Stomach smooth muscle (tissue), 2 donors: Measurements from ENCODE around the gene PTPRJ.

ENCODE experiments used
- H3K27ac ChIP-seq: one replicate; pipeline ENCODE4 v1.7.0; 2013; ENCODE audit warnings: mild to moderate bottlenecking, low read length, inconsistent platforms
- H3K27me3 ChIP-seq, 2 donors: one replicate each; pipeline ENCODE4 v1.7.0; 2013; ENCODE audit warnings: low read length in 2 of 2; ENCODE audit not compliant: insufficient read depth in 2 of 2, control insufficient read depth in 1 of 2
- H3K36me3 ChIP-seq, 2 donors: one replicate each; pipeline ENCODE4 v1.7.0; 2013; ENCODE audit warnings: low read length in 2 of 2; ENCODE audit not compliant: control insufficient read depth in 2 of 2, insufficient read depth in 2 of 2
- H3K4me1 ChIP-seq: one replicate; pipeline ENCODE4 v1.7.0; 2013; ENCODE audit warnings: low read length; ENCODE audit not compliant: control insufficient read depth, insufficient read depth
- H3K4me3 ChIP-seq, 2 donors: one replicate each; pipeline ENCODE4 v1.7.0; 2013; ENCODE audit warnings: low read length in 2 of 2
- H3K9ac ChIP-seq, 2 donors: one replicate each; pipeline ENCODE4 v1.7.0; 2013; ENCODE audit warnings: low read length in 2 of 2, mild to moderate bottlenecking in 1 of 2
- H3K9me3 ChIP-seq, 2 donors: one replicate each; pipeline ENCODE4 v1.7.0; 2013; ENCODE audit warnings: low read length in 2 of 2; ENCODE audit not compliant: control insufficient read depth in 2 of 2
- donor health status: healthy.
- donor health status: Pancreatic carcinoma.

Gene PTPRJ

DNA sequence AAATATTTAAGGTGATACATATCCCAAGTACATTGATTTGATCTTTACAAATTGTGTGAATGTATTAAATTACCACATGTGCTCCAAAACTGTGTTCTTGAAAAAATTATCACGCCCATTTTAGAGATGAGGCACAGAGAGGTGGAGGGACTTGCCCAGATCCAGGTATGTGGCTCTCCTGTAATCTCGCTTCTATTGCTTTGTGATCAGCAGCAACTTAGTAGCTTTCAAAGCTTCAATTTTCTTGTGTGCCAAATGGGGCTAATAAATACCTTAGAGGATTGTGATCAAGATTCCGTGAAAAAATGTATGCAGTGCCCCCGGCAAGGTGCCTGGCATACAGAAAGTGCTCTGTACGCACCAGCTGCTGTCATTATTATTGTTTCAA lies 18.0 kb downstream of the PTPRJ start:
- Histone ChIP-seq H3K9me3 (no peaks in the 10 kb centered on the region), H3K4me1 (no peaks in the 10 kb centered on the region), H3K36me3 (no peaks in the 10 kb centered on the region), H3K4me3 (no peak overlapping the region), H3K27me3 (no peaks in the 10 kb centered on the region), H3K27ac (no peak overlapping the region), H3K9ac (no peak overlapping the region)

DNA sequence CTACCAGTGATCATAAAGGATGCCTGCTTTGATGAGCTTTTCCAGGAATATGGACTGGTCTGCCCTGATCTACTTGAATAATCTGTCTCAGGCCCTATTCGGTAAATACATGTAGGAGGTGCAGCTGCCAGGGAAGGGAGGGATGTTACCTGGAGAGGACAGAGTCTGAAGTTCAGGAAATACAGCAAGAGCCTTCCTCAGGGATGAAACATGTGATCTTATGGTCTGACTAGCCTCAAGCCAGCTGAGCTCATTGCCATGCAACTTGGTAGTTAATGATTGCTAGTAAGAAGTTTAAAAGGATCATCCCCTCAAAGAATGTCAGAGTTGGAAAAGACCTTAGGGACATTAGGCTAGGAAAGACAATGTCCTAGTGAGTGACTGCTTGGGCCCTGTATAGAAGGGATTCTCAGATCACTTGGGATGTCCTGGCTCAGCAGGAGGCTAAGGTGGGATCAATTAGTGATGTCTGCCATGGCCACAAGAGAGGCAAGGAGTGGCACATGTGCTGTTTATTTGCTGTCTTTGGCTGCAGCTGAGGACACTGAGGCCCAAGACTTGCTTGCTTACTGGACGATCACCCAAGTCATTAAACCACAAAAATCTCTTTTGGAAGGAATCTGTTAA lies 18.5 kb downstream of the PTPRJ start:
- no peaks in the 10 kb centered on the region for H3K36me3 ChIP-seq
- no peaks in the 10 kb centered on the region for H3K27me3 ChIP-seq
- H3K27ac ChIP-seq, result no peak overlapping the region
- no peak overlapping the region for H3K4me3 ChIP-seq
- no peaks in the 10 kb centered on the region for H3K9me3 ChIP-seq
- H3K9ac ChIP-seq, result no peak overlapping the region
- peaks cover under 1% of the 10 kb centered on the region for H3K4me1 ChIP-seq

DNA sequence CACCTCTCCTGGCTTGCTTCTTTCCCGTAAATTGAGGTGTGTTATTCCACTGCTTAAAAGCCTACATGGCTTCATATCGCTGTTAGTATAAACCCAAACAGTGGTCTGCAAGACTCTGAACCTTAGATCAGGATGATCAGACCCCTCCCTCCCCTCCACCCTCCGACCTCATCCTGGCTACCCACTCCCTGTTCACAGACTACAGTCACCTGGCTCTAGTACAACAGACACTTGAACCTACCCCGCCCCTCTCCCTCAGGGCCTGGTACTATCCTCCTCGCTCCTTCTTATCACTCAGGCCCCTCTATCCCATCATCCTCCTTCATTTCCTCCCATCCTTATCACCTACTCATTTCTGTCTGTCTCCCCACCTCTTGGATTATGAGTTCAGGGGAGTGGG lies 20.1 kb downstream of the PTPRJ start:
- Histone ChIP-seq H3K4me3 (no peak overlapping the region), H3K27ac (no peak overlapping the region), H3K27me3 (no peaks in the 10 kb centered on the region), H3K9ac (no peak overlapping the region), H3K36me3 (no peaks in the 10 kb centered on the region), H3K4me1 (peaks cover 10% of the 10 kb centered on the region), H3K9me3 (no peaks in the 10 kb centered on the region)

DNA sequence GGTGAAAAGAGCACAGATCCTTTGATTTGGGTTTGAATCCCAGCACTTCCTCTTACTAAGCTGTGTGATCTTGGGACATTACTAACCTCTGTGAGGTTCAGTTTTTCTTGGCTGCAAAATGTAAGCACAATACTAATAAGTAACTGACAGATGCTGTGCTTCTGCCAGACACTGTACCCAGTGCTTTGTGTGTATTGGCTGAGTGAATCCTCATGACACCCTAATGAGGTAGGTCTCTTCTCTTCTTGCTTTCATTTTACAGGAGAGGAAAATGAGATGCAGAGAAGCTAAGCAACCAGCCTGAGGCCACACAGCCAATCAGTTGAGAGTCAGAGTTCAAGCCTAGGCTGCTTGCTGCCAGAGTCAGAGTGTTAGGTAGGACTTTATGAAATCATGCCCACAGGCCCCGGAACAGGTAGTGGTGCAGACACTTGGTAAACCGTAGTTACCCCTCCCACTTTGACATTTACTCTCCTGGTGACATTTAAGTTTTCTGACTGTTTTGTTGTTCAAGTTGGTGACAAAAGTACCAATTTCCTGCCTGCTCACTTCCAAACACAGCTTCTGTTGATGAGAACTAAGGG lies 21.2 kb downstream of the PTPRJ start:
- H3K4me3 ChIP-seq, result no peak overlapping the region
- H3K9me3 ChIP-seq, result no peaks in the 10 kb centered on the region
- peaks cover 21% of the 10 kb centered on the region for H3K4me1 ChIP-seq
- H3K36me3 ChIP-seq, result no peaks in the 10 kb centered on the region
- H3K27me3 ChIP-seq, result no peaks in the 10 kb centered on the region
- H3K9ac ChIP-seq, result no peak overlapping the region
- H3K27ac ChIP-seq, result no peak overlapping the region

DNA sequence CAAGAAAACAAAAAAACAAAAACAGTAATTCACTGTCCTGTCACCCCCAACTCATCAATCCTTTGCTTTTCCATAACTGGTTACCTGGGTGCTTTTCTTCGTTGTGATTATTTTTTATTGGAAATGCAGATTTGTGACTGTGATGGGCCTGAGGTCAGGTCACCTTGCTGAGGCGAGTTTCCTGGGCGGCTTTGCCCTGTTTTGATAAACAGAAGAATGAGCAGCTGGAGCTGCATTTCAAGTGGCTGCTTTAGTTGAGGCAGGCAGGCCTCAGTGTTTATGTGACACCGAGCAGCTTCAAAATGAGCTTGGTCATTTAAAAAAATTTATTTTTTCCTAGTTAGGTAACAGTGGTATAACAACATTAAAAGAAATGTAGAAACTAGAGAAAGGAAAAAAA lies 22.2 kb downstream of the PTPRJ start:
- H3K9ac ChIP-seq, result no peak overlapping the region

DNA sequence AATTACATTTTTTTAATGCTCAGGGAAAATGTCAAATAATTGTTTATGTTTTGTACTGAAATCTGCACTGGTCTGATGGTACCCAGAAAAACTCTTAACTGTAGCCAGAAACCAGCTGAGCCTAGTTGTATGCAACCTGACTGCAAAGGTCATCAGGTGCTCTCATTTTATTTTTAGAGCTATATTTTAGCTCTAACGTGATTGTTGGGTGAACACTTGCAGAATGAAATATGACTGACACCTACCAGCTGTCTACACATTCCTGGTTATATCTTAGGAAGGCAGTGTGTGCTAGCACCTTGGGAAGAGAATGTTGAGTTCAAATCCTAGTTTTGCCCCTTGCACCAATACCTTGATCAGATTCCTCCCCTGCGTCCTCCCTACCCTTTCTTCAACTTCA lies 23.6 kb downstream of the PTPRJ start:
- Histone ChIP-seq H3K4me3 (no peak overlapping the region), H3K36me3 (no peaks in the 10 kb centered on the region), H3K4me1 (peaks cover 24% of the 10 kb centered on the region), H3K27ac (no peak overlapping the region), H3K27me3 (no peaks in the 10 kb centered on the region), H3K9me3 (no peaks in the 10 kb centered on the region), H3K9ac (no peak overlapping the region)

More for the DNA sequence above, 22.2 kb downstream of the PTPRJ start:
- Histone ChIP-seq H3K4me3 (no peak overlapping the region), H3K27me3 (no peaks in the 10 kb centered on the region), H3K36me3 (no peaks in the 10 kb centered on the region), H3K9me3 (no peaks in the 10 kb centered on the region), H3K27ac (no peak overlapping the region), H3K4me1 (peaks cover 24% of the 10 kb centered on the region)

DNA sequence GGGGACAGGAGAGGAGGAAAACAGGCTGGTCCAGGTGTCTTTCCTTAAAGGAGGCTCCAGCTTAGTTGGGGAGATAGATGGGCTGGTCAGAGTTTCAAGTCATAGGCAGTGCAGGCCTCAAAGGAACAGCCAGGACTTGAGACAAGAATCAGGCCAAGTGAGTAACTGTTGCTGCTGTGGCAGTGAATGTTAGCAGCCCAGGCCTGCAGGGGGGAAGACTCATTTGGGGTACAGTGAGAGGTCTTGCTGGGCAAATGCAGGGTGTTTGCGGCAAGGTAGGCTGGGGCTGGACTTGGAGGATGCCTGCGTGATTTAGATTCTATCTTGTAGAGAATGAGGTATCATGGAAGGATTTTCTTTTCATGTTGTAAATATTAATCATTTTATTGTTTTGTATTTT lies 24.1 kb downstream of the PTPRJ start:
- Histone ChIP-seq H3K9me3 (no peaks in the 10 kb centered on the region), H3K27ac (no peak overlapping the region), H3K36me3 (no peaks in the 10 kb centered on the region), H3K27me3 (no peaks in the 10 kb centered on the region), H3K4me1 (peaks cover 24% of the 10 kb centered on the region), H3K9ac (no peak overlapping the region), H3K4me3 (no peak overlapping the region)

DNA sequence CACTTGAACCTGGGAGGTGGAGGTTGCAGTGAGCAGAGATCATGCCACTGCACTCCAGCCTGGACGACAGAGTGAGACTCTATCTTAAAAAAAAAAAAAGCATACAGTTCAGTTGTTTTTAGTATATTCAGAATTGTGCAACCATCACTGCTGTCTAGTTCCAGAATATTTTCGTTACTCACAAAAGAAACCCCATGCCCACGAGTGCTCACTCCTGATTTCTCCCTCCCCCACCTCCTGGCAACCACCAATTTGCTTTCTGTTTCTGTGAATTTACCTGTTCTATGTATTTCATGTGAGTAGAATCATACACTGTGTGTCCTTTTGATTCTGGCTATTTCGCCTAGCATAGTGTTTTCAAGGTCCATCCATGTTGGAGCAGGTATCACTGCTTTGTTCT lies 24.8 kb downstream of the PTPRJ start:
- Histone ChIP-seq H3K36me3 (no peaks in the 10 kb centered on the region), H3K27ac (no peak overlapping the region), H3K4me3 (no peak overlapping the region), H3K9me3 (no peaks in the 10 kb centered on the region), H3K9ac (no peak overlapping the region), H3K4me1 (peaks cover 24% of the 10 kb centered on the region), H3K27me3 (no peaks in the 10 kb centered on the region)

DNA sequence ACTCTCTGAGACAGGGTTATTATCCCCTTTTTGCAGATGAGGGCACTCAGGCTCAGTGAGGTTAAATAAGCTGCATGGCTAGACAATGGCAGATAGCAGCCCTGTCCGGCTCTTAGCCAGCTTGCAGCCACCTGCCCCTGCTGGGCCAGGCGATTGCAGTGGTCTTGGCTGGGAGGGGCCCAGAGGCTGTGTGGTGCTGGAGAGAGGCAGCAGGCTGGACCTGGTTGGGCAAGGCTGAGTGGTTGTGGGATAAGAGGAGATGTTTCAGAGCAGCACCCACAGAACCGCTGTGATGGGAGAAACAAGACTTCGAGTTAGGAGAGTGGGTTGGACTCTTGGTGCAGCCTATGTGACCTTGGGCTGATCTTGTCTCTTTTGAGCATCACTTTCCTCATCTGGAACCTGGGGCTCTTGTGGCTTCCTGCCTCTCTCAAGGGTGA lies 25.5 kb downstream of the PTPRJ start:
- Histone ChIP-seq H3K4me3 (no peak overlapping the region), H3K27me3 (no peaks in the 10 kb centered on the region), H3K4me1 (peaks cover 24% of the 10 kb centered on the region), H3K9ac (no peak overlapping the region), H3K27ac (no peak overlapping the region), H3K9me3 (no peaks in the 10 kb centered on the region), H3K36me3 (no peaks in the 10 kb centered on the region)

DNA sequence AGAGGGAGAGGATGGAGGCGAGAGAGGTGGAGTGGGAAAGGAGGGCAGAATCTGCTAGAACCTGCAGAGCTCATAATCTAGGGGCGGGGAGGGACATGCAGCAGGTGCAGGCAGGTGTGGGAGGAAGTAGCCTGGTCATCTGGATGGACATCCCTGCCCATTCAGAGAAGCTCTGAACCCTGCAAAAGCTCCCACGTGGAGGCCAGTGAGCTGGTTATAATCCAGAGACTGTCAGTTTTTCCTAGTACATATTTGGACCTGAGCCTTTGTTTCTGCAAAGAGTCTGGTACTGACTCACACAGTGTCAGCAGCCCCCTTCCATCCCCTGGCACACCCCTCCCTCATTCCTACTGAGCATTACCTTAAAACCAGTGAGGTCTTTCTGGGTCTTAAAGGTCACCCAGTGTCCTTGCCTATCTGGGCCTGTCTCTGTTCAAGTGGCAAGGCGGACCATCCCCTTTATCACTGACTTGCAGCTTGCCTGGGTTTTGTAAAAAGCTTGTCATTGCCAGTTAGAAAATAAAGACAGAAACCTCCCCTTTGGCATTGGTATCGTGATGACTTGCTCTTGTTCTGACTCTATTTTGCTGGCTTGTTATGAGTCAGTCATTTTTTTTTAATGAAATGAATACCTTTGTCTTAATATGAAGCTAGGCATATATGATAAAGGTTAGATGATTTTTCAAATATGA lies 26.1 kb downstream of the PTPRJ start:
- no peaks in the 10 kb centered on the region for H3K36me3 ChIP-seq
- H3K4me1 ChIP-seq, result peaks cover 24% of the 10 kb centered on the region
- H3K27me3 ChIP-seq, result no peaks in the 10 kb centered on the region
- no peak overlapping the region for H3K4me3 ChIP-seq
- peak overlapping the region; percentile 11 for H3K27ac ChIP-seq
- H3K9ac ChIP-seq, result peak overlapping the region in 1 of 2 donors; percentile 27
- no peaks in the 10 kb centered on the region for H3K9me3 ChIP-seq

DNA sequence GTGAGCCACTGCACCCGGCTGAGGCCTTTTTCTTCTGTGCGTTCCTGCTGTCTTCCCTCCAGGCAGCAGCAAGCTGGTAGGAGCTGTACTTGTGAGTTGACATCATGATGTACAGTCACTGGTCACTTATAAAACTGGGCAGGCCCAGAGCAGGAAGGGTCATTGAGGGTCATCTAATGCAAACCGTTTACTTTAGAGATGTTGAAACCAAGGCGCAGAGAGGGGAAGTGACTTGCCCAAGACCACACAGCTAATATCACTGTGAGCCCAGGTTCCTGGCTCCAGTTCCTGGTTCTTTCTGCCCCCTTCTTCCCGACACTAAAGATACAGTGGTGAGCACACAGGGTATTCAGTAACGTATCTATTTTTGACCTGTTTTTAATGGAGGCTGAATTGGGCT lies 27.3 kb downstream of the PTPRJ start:
- Histone ChIP-seq H3K9me3 (no peaks in the 10 kb centered on the region), H3K27ac (no peak overlapping the region), H3K9ac (no peak overlapping the region), H3K4me1 (peaks cover 24% of the 10 kb centered on the region), H3K27me3 (no peaks in the 10 kb centered on the region), H3K36me3 (no peaks in the 10 kb centered on the region), H3K4me3 (no peak overlapping the region)
